ENCODE measurements around the gene ZNF280C.

ZNF280C gene

DNA sequence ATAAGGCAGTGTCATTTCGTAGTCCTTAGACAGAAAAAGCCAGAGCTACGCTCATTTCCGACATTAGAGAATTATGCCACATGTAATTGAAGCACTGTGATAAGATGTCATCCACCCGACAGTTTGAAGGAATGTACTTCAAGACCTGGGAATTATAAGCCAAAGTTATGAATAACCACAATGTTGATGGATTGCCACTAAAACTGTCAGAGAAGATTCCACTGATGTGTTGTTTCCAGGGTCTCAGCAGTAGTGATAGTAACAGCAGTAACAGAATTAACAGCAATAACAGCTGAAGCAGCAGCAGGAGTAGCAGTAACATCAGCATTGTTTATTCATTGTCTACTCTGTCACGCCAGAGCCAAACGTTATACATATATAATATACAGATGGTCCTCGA is 72.2 kb downstream of the ZNF280C start:
- TF ChIP-seq MAX (IDR thresholded peaks at IDR 0.05; ENCODE audit: low read depth, low read length) (no peak), POLR2A (IDR thresholded peaks at IDR 0.05; ENCODE audit: extremely low read depth, insufficient read length) (no peak), MYC (IDR thresholded peaks at IDR 0.05; ENCODE audit: low read depth, low read length) (no peak)
- TF ChIP-seq, protein P1, sequence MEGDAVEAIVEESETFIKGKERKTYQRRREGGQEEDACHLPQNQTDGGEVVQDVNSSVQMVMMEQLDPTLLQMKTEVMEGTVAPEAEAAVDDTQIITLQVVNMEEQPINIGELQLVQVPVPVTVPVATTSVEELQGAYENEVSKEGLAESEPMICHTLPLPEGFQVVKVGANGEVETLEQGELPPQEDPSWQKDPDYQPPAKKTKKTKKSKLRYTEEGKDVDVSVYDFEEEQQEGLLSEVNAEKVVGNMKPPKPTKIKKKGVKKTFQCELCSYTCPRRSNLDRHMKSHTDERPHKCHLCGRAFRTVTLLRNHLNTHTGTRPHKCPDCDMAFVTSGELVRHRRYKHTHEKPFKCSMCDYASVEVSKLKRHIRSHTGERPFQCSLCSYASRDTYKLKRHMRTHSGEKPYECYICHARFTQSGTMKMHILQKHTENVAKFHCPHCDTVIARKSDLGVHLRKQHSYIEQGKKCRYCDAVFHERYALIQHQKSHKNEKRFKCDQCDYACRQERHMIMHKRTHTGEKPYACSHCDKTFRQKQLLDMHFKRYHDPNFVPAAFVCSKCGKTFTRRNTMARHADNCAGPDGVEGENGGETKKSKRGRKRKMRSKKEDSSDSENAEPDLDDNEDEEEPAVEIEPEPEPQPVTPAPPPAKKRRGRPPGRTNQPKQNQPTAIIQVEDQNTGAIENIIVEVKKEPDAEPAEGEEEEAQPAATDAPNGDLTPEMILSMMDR (IDR thresholded peaks at IDR 0.05; ENCODE audit: low read depth, low read length): no peak
- no peak for DNase-seq (ENCODE audit: low read depth)
- no peak overlapping the region for H3K4me3 ChIP-seq (ENCODE audit: low read depth, low read length)

DNA sequence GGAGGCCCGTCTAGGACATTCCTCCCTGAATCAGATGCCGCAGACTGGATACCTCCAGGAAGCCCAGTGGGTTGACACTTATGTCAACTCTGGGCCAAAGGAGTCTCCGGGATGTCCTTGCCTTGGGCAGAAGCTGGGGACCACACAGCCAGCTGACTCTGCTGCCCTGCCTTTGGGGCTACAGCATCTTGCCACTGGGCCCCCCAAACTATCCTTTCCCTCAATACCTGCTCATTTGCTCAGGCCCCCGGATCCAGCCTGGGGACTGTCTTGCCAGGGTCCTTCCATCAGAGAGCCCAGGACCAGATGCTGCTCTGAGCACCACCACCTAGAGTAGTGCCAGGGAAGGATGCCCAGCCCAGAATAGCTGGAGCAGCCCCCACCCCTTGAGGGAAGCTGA is 77.9 kb downstream of the ZNF280C start:
- no peak for DNase-seq (ENCODE audit: low read depth)
- no peak for TF ChIP-seq MYC (IDR thresholded peaks at IDR 0.05; ENCODE audit: low read depth, low read length)
- TF ChIP-seq POLR2A (IDR thresholded peaks at IDR 0.05; ENCODE audit: extremely low read depth, insufficient read length): no peak
- no peak for TF ChIP-seq MAX (IDR thresholded peaks at IDR 0.05; ENCODE audit: low read depth, low read length)
- TF ChIP-seq, protein P1 (IDR thresholded peaks at IDR 0.05; ENCODE audit: low read depth, low read length): no peak
- H3K4me3 ChIP-seq (ENCODE audit: low read depth, low read length): no peak overlapping the region

GRCh38 chrX:130186651-130187050 is 82.0 kb downstream of the ZNF280C start:
- TF ChIP-seq MYC (IDR thresholded peaks at IDR 0.05; ENCODE audit: low read depth, low read length) (no peak), POLR2A (IDR thresholded peaks at IDR 0.05; ENCODE audit: extremely low read depth, insufficient read length) (no peak), MAX (IDR thresholded peaks at IDR 0.05; ENCODE audit: low read depth, low read length) (no peak)
- TF ChIP-seq, protein P1 (IDR thresholded peaks at IDR 0.05; ENCODE audit: low read depth, low read length): no peak
- no peak for DNase-seq (ENCODE audit: low read depth)
- H3K4me3 ChIP-seq (ENCODE audit: low read depth, low read length): no peak overlapping the region

DNA sequence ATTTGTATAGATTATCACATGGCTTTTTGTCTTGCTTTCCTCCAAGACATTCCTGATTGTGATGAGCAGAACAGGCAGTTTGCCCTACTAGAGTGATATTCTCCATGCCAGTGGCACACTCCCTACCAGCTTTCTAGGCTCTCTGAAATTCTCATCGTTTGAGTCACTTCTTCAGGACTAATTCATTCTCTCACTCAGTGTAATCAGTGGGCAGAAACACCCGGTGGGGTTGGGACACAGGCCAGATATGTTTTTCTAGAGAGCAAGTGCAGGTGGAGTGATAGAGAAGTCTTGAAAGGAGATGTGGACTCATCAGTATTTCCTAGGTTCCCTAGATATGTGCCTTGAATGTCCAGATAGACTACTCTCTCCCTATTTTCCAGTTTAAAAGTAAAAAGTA is 83.8 kb downstream of the ZNF280C start:
- H3K4me3 ChIP-seq (ENCODE audit: low read depth, low read length): no peak overlapping the region
- TF ChIP-seq, protein P1 (IDR thresholded peaks at IDR 0.05; ENCODE audit: low read depth, low read length): no peak
- no peak for TF ChIP-seq MYC (IDR thresholded peaks at IDR 0.05; ENCODE audit: low read depth, low read length)
- DNase-seq (ENCODE audit: low read depth): no peak

DNA sequence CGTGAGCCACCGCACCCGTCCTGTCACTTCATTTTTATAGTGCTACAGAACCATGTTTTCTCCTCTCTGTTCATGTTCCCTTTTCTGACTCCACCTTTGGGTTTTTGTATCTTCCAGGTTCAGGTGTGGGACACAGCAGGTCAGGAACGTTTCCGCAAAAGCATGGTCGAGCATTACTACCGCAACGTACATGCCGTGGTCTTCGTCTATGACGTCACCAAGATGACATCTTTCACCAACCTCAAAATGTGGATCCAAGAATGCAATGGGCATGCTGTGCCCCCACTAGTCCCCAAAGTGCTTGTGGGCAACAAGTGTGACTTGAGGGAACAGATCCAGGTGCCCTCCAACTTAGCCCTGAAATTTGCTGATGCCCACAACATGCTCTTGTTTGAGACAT is 84.5 kb downstream of the ZNF280C start:
- no peak overlapping the region for H3K4me3 ChIP-seq (ENCODE audit: low read depth, low read length)
- DNase-seq (ENCODE audit: low read depth): no peak
- TF ChIP-seq MYC (IDR thresholded peaks at IDR 0.05; ENCODE audit: low read depth, low read length) (no peak), MAX (IDR thresholded peaks at IDR 0.05; ENCODE audit: low read depth, low read length) (no peak), POLR2A (IDR thresholded peaks at IDR 0.05; ENCODE audit: extremely low read depth, insufficient read length) (no peak)
- TF ChIP-seq, protein P1 (IDR thresholded peaks at IDR 0.05; ENCODE audit: low read depth, low read length): no peak

- TF ChIP-seq POLR2A (IDR thresholded peaks at IDR 0.05; ENCODE audit: extremely low read depth, insufficient read length): no peak
- no peak for TF ChIP-seq MAX (IDR thresholded peaks at IDR 0.05; ENCODE audit: low read depth, low read length)
- no peak for TF ChIP-seq MYC (IDR thresholded peaks at IDR 0.05; ENCODE audit: low read depth, low read length)
- TF ChIP-seq, protein P1 (IDR thresholded peaks at IDR 0.05; ENCODE audit: low read depth, low read length): no peak
- no peak for DNase-seq (ENCODE audit: low read depth)
- no peak overlapping the region for H3K4me3 ChIP-seq (ENCODE audit: low read depth, low read length)
These were observed 89.0 kb downstream of the ZNF280C start for GRCh38 chrX:130179579-130180215.

Measured in NB4 (cell line).